ENCODE data around the gene BFSP2.

DNA sequence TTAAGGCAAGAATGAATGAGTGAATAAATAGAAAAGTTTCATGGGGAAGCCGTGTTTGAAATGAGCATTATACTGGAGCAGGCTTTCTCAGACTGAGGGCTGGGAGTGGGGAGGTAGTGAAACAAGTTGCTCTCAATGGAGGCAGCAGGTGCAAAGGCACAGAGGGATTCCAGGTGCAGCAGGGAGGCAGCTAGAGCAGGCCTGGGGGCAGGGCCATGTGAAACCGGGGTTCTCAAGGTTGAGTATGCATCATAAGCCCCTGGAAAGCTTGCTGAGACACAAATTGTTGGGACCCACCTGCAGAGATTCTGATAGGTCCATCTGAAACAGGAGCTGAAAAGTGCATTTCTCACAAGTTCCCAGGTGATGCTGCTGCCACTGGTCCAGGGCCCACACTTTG is 45.3 kb downstream of the BFSP2 start:
- TF ChIP-seq POLR2A (IDR thresholded peaks at IDR 0.05), result no peak
- TF ChIP-seq, protein P1, sequence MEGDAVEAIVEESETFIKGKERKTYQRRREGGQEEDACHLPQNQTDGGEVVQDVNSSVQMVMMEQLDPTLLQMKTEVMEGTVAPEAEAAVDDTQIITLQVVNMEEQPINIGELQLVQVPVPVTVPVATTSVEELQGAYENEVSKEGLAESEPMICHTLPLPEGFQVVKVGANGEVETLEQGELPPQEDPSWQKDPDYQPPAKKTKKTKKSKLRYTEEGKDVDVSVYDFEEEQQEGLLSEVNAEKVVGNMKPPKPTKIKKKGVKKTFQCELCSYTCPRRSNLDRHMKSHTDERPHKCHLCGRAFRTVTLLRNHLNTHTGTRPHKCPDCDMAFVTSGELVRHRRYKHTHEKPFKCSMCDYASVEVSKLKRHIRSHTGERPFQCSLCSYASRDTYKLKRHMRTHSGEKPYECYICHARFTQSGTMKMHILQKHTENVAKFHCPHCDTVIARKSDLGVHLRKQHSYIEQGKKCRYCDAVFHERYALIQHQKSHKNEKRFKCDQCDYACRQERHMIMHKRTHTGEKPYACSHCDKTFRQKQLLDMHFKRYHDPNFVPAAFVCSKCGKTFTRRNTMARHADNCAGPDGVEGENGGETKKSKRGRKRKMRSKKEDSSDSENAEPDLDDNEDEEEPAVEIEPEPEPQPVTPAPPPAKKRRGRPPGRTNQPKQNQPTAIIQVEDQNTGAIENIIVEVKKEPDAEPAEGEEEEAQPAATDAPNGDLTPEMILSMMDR (IDR thresholded peaks at IDR 0.05), result no peak
- no peak for TF ChIP-seq POLR2AphosphoS5 (IDR thresholded peaks at IDR 0.05)
